OCI-LY1 (cell line): ENCODE measurements around the gene SPATA20.

Experiments
- H2AFZ ChIP-seq: fragments of 200-600 bp; sonication (generic), shearing (Covaris generic); 2 replicates; pipeline ENCODE4 v1.6.0; 2014; ENCODE audit warnings: antibody characterized with exemption, mild to moderate bottlenecking, low read length
- H3F3A ChIP-seq: fragments of 200-600 bp; sonication (generic), shearing (Covaris generic); 2 replicates; pipeline ENCODE4 v1.6.0; 2014; ENCODE audit warnings: mild to moderate bottlenecking, antibody characterized with exemption, low read length, moderate library complexity; ENCODE audit not compliant: insufficient read depth
- H3K27ac ChIP-seq: fragments of 200-600 bp; sonication (generic); 2 replicates; pipeline ENCODE4 v1.5.1; 2014; ENCODE audit warnings: low read length, mixed run types, mild to moderate bottlenecking, low read depth; ENCODE audit not compliant: poor library complexity, severe bottlenecking
- H3K27me3 ChIP-seq: fragments of 200-600 bp; sonication (generic); 2 replicates; pipeline ENCODE4 v1.6.0; 2014; ENCODE audit warnings: antibody characterized with exemption, mild to moderate bottlenecking, low read length, moderate library complexity; ENCODE audit not compliant: insufficient read depth
- H3K36me3 ChIP-seq: fragments of 200-600 bp; sonication (generic); 2 replicates; pipeline ENCODE4 v1.6.1; 2014; ENCODE audit warnings: mild to moderate bottlenecking, antibody characterized with exemption, low read length, moderate library complexity, mixed read lengths; ENCODE audit not compliant: insufficient read depth
- H3K4me1 ChIP-seq: fragments of 200-600 bp; sonication (generic); 2 replicates; pipeline ENCODE4 v1.5.1; 2014; ENCODE audit warnings: mild to moderate bottlenecking, low read length, moderate library complexity; ENCODE audit not compliant: insufficient read depth, severe bottlenecking
- H3K4me2 ChIP-seq: fragments of 200-600 bp; sonication (generic), shearing (Covaris generic); 2 replicates; pipeline ENCODE4 v1.6.1; 2014; ENCODE audit warnings: low read length
- H3K4me3 ChIP-seq: fragments of 200-600 bp; sonication (generic); 2 replicates; pipeline ENCODE4 v1.5.1; 2014; ENCODE audit warnings: low read length, low read depth, mild to moderate bottlenecking, mixed read lengths; ENCODE audit not compliant: poor library complexity, severe bottlenecking
- H3K79me2 ChIP-seq: fragments of 200-600 bp; shearing (Covaris generic); 2 replicates; pipeline ENCODE4 v1.6.1; 2016; ENCODE audit warnings: mixed run types, low read length, mixed read lengths; ENCODE audit not compliant: insufficient read depth
- H3K9ac ChIP-seq: fragments of 200-600 bp; sonication (generic), shearing (Covaris generic); 2 replicates; pipeline ENCODE4 v1.6.1; 2014; ENCODE audit warnings: mild to moderate bottlenecking, low read length, mixed read lengths
- H3K9me2 ChIP-seq: fragments of 200-600 bp; sonication (generic), shearing (Covaris generic); 2 replicates; pipeline ENCODE4 v1.6.1; 2014; ENCODE audit warnings: low read depth, mild to moderate bottlenecking, low read length, mixed read lengths
- H3K9me3 ChIP-seq: fragments of 200-600 bp; shearing (Covaris generic); 2 replicates; pipeline ENCODE4 v1.6.1; 2014; ENCODE audit warnings: low read length, mixed read lengths
- H4K20me1 ChIP-seq: fragments of 200-600 bp; sonication (generic), shearing (Covaris generic); 2 replicates; pipeline ENCODE4 v1.6.0; 2016; ENCODE audit warnings: mild to moderate bottlenecking, low read length; ENCODE audit not compliant: insufficient read depth
- EZH2 ChIP-seq: fragments of 200-600 bp; sonication (generic), shearing (Covaris generic); IDR thresholded peaks from 2 replicates; pipeline ENCODE4 v1.8.0; 2017; ENCODE audit warnings: borderline replicate concordance, mixed run types, mild to moderate bottlenecking, antibody characterized with exemption, low read length, moderate library complexity, mixed read lengths
- TF ChIP-seq, protein P1 (sequence below): fragments of 200-600 bp; sonication (generic), shearing (Covaris generic); IDR thresholded peaks from 2 replicates; pipeline ENCODE4 v1.5.1; 2017; ENCODE audit warnings: mild to moderate bottlenecking, antibody characterized with exemption, low read length, moderate library complexity, mixed read lengths

The SPATA20 gene

GRCh38 chr17:50527949-50528474, 19.0 kb upstream of the SPATA20 start:
- no peaks in the 10 kb centered on the region for H3K9me3 ChIP-seq
- no peak overlapping the region for H3K9ac ChIP-seq
- H3K9me2 ChIP-seq = no peaks in the 10 kb centered on the region
- H3K27me3 ChIP-seq = peaks cover 3% of the 10 kb centered on the region; the same call in 1 of the 2 replicates
- no peaks in the 10 kb centered on the region for H3F3A ChIP-seq
- TF ChIP-seq EZH2 = no peak
- TF ChIP-seq, protein P1, sequence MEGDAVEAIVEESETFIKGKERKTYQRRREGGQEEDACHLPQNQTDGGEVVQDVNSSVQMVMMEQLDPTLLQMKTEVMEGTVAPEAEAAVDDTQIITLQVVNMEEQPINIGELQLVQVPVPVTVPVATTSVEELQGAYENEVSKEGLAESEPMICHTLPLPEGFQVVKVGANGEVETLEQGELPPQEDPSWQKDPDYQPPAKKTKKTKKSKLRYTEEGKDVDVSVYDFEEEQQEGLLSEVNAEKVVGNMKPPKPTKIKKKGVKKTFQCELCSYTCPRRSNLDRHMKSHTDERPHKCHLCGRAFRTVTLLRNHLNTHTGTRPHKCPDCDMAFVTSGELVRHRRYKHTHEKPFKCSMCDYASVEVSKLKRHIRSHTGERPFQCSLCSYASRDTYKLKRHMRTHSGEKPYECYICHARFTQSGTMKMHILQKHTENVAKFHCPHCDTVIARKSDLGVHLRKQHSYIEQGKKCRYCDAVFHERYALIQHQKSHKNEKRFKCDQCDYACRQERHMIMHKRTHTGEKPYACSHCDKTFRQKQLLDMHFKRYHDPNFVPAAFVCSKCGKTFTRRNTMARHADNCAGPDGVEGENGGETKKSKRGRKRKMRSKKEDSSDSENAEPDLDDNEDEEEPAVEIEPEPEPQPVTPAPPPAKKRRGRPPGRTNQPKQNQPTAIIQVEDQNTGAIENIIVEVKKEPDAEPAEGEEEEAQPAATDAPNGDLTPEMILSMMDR = no peak
- H3K4me3 ChIP-seq = no peak overlapping the region
- no peaks in the 10 kb centered on the region for H3K36me3 ChIP-seq
- no peaks in the 10 kb centered on the region for H3K79me2 ChIP-seq
- H4K20me1 ChIP-seq = no peaks in the 10 kb centered on the region
- no peaks in the 10 kb centered on the region for H3K4me1 ChIP-seq
- H3K27ac ChIP-seq = no peak overlapping the region
- H3K4me2 ChIP-seq = no peak overlapping the region
- H2AFZ ChIP-seq = no peak overlapping the region

DNA sequence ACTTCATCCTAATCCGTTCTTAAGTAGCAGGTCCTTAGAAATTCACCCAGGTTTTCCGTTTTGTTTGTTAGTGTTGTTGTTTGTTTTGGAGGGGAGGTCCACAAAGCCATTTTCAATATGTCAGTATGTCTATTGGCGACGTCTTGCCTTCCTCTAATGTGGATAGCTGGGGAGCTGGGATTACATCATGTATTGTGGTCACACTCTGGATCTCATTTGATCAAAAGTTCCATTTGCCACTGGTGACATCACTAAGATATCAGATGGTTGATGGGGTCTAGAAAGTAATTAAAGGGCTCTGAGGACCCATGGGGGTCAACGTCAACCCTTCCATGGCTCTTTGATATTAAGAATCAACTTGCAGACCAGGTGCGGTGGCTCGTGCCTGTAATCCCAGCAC, 17.1 kb upstream of the SPATA20 start:
- Histone ChIP-seq H3K9me2 (no peaks in the 10 kb centered on the region), H3K4me3 (no peak overlapping the region), H3K4me2 (no peak overlapping the region), H3F3A (no peaks in the 10 kb centered on the region), H3K79me2 (no peaks in the 10 kb centered on the region), H4K20me1 (no peaks in the 10 kb centered on the region), H3K27ac (no peak overlapping the region), H3K4me1 (no peaks in the 10 kb centered on the region), H3K36me3 (no peaks in the 10 kb centered on the region), H2AFZ (no peak overlapping the region), H3K27me3 (peaks cover 3% of the 10 kb centered on the region; the same call in 1 of the 2 replicates), H3K9me3 (no peaks in the 10 kb centered on the region), H3K9ac (no peak overlapping the region)
- TF ChIP-seq EZH2 = no peak
- TF ChIP-seq, protein P1 = no peak

DNA sequence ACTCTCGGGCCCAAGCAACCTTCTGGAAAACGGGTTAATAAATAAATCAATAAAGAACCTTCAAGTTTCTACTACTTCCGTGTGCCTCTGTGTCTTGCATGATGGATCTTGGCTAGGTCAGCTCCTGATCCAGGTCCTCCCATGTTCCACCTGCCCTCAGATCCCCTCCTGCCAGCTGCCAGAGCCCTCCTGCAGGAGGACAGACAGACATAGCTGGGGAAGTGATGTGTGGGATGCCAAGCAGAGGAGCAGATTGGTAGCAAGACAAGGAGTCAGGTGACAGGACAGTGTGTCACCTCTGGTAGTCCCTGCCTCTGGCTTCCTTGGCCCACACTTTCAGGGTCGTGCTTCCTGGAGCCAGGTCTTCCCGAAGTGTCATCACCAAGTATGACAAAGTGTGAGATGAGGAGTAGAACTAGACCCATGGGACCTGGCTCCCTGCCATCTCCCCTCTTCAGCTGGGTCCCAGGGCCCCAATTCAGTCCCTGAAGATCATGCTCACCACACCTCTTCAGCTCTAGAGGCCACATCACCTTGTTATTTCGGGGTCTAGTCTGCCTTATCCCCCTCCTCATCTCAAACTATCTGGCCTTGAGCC, 15.4 kb upstream of the SPATA20 start:
- Histone ChIP-seq H4K20me1 (no peaks in the 10 kb centered on the region), H3K79me2 (no peaks in the 10 kb centered on the region), H3K9ac (no peak overlapping the region), H3K27me3 (peaks cover 3% of the 10 kb centered on the region; the same call in 1 of the 2 replicates), H3K9me3 (no peaks in the 10 kb centered on the region), H3K4me2 (no peak overlapping the region), H3K9me2 (no peaks in the 10 kb centered on the region), H3K27ac (no peak overlapping the region), H3K4me1 (no peaks in the 10 kb centered on the region), H2AFZ (no peak overlapping the region), H3K4me3 (no peak overlapping the region), H3F3A (no peaks in the 10 kb centered on the region), H3K36me3 (no peaks in the 10 kb centered on the region)
- no peak for TF ChIP-seq EZH2
- TF ChIP-seq, protein P1 = no peak
